DND-41 (cell line): ENCODE results near the gene FNDC3B.

Experiments used
- CTCF ChIP-seq: IDR thresholded peaks from 2 replicates; pipeline ENCODE4 v1.5.1; 2012; ENCODE audit warnings: borderline replicate concordance, low read length, moderate library complexity, mild to moderate bottlenecking; ENCODE audit not compliant: poor library complexity, severe bottlenecking; ENCODE audit errors: extremely low read depth
- EZH2 ChIP-seq: IDR thresholded peaks from 3 replicates; pipeline ENCODE4 v1.6.1; 2012; ENCODE audit warnings: borderline replicate concordance, low read depth, mild to moderate bottlenecking, moderate library complexity, low read length, inconsistent platforms; ENCODE audit not compliant: severe bottlenecking

- TF ChIP-seq CTCF (no peak), EZH2 (no peak)
These were observed 141.1 kb downstream of the FNDC3B start for GRCh38 chr3:172180473-172180872.
